ENCODE results near the gene TMEM187. TPM values are rescaled to one million over a fixed set of nuclear protein-coding genes. Genes with fewer than 3 reads are reported as not detected.

The TMEM187 gene
- total and polyA plus RNA-seq, 2 donors (not counting 1 experiment from before 2014, with no cell fraction given) = 5.5 to 6.4 TPM

DNA sequence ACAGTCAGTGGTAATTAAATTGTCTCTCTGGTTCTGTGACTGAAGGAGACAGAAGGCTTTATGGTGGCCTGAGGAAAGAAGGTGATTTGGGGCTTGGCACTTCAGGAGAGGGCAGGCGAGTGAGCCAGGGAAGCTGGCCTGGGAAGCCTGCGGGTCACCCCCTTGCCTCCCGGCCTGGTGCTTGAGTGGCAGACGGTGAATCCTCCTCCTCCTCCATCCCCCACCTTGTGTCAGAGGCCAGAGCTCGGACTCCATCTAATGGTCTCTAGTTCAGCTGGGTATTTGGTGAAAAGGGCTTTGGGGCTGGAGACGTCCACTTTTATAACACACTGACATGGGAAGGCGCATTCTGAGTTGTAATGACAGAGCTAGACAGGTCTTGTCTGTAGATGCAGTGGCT, 8.7 kb downstream of the TMEM187 start:
- 80% methylated on average over 1 of the region's 7 CpGs for WGBS (ENCODE audit: insufficient coverage)
- ATAC-seq (ENCODE audit: low read depth) = no peak
- peaks cover 46 to 63% of the 10 kb centered on the region in 2 donors for H3K4me1 ChIP-seq (ENCODE audit: control insufficient read depth in 2 of 2, insufficient read depth in 2 of 2, low read length in 2 of 2)
- DNase-seq = no peak
- intact Hi-C loops (cut with micrococcal nuclease) = no loop called here
- H3K4me2 ChIP-seq (replicated peaks; ENCODE audit: low read depth, low read length, poor library complexity, severe bottlenecking) = peak overlapping the region; percentile 65
- peak overlapping the region in 2 of 5 experiments; percentile 9 to 24 for H3K4me3 ChIP-seq (ENCODE audit: control extremely low read depth in 1 of 5, extremely low read depth in 1 of 5, insufficient read depth in 1 of 5, low read depth in 2 of 5, low read length in 4 of 5)
- TF ChIP-seq, protein P1, sequence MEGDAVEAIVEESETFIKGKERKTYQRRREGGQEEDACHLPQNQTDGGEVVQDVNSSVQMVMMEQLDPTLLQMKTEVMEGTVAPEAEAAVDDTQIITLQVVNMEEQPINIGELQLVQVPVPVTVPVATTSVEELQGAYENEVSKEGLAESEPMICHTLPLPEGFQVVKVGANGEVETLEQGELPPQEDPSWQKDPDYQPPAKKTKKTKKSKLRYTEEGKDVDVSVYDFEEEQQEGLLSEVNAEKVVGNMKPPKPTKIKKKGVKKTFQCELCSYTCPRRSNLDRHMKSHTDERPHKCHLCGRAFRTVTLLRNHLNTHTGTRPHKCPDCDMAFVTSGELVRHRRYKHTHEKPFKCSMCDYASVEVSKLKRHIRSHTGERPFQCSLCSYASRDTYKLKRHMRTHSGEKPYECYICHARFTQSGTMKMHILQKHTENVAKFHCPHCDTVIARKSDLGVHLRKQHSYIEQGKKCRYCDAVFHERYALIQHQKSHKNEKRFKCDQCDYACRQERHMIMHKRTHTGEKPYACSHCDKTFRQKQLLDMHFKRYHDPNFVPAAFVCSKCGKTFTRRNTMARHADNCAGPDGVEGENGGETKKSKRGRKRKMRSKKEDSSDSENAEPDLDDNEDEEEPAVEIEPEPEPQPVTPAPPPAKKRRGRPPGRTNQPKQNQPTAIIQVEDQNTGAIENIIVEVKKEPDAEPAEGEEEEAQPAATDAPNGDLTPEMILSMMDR (IDR thresholded peaks at IDR 0.05) = no peak
- TF ChIP-seq EZH2 (IDR thresholded peaks at IDR 0.05; ENCODE audit: borderline replicate concordance, insufficient read depth, low read depth, low read length, poor library complexity, severe bottlenecking) = no peak
- peak overlapping the region; percentile 69 to 78 for H3K27ac ChIP-seq (ENCODE audit: low read length in 2 of 2)
- peaks cover 50% of the 10 kb centered on the region for H3K4me1 Mint-ChIP-seq
- no peaks in the 10 kb centered on the region for H3K27me3 Mint-ChIP-seq
- H3K27me3 ChIP-seq (replicated peaks in 1 of 4; ENCODE audit: control extremely low read depth in 1 of 4, control insufficient read depth in 3 of 4, insufficient read depth in 4 of 4, low read length in 3 of 4) = no peaks in the 10 kb centered on the region
- no peaks in the 10 kb centered on the region for H3K9me3 Mint-ChIP-seq (ENCODE audit: insufficient read depth)
- H3K27ac Mint-ChIP-seq = peak overlapping the region; percentile 97
- H3K9me3 ChIP-seq (ENCODE audit: control extremely low read depth in 1 of 3, control insufficient read depth in 2 of 3, insufficient read depth in 1 of 3, low read length in 2 of 3) = peaks cover 0 to 4% (median 0%) of the 10 kb centered on the region in 3 donors
- ChIA-PET POLR2A (interaction anchor here (0.8 to 1.8 kb wide), 3 partner anchors 13 to 28 kb away, joined by 3 to 8 read pairs (median 4); no protein-coding TSS in a partner anchor), CTCF (interaction anchor here (1.5 to 3.0 kb wide), 3 partner anchors 12 to 32 kb away, joined by 6 to 21 read pairs (median 7); no protein-coding TSS in a partner anchor)
- peak overlapping the region; percentile 59 for H2AFZ ChIP-seq (ENCODE audit: insufficient read depth, low read depth, low read length, poor library complexity, severe bottlenecking)
- H4K20me1 ChIP-seq (ENCODE audit: control insufficient read depth, insufficient read depth, low read length, poor library complexity, severe bottlenecking) = no peaks in the 10 kb centered on the region
- H3K36me3 ChIP-seq (replicated peaks in 1 of 2; ENCODE audit: control extremely low read depth in 1 of 2, control insufficient read depth in 1 of 2, extremely low read depth in 1 of 2, insufficient read depth in 2 of 2, low read length in 1 of 2) = no peaks in the 10 kb centered on the region
- H3K4me3 Mint-ChIP-seq = peak overlapping the region; percentile 83
- H3K9ac ChIP-seq (ENCODE audit: low read length) = peak overlapping the region; percentile 43
- no peaks in the 10 kb centered on the region for H3K79me2 ChIP-seq (ENCODE audit: control insufficient read depth, insufficient read depth, low read length)

DNA sequence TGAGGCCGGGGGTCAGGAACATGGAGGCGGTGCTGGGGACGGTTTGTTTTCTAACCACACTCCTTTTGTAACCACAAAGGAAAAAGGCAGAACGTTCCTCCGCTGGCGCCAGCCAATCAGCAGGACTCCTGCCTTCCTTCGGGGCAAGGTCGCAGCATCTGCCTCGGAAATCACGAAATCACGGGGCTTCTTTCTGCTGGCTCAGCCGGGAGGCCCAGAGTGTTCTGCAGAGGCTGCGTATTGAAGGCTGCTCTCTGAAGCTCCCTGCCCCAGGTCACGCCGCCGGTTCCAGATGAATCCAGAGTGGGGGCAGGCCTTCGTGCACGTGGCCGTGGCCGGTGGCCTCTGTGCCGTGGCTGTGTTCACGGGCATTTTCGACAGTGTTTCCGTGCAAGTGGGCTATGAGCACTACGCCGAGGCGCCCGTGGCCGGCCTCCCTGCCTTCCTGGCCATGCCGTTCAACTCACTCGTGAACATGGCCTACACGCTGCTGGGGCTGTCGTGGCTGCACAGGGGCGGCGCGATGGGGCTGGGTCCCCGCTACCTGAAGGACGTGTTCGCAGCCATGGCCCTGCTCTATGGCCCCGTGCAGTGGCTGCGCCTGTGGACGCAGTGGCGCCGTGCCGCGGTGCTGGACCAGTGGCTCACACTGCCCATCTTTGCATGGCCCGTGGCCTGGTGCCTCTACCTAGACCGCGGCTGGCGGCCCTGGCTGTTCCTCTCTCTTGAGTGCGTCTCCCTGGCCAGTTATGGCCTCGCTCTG, 9.4 kb downstream of the TMEM187 start:
- Mint-ChIP-seq H3K27me3 (no peaks in the 10 kb centered on the region), H3K27ac (peak overlapping the region; percentile 97), H3K4me1 (peaks cover 50% of the 10 kb centered on the region), H3K9me3 (ENCODE audit: insufficient read depth) (no peaks in the 10 kb centered on the region), H3K4me3 (peak overlapping the region; percentile 83)
- Histone ChIP-seq H3K4me1 (ENCODE audit: control insufficient read depth in 2 of 2, insufficient read depth in 2 of 2, low read length in 2 of 2) (peaks cover 46 to 67% of the 10 kb centered on the region in 2 donors), H3K79me2 (ENCODE audit: control insufficient read depth, insufficient read depth, low read length) (no peaks in the 10 kb centered on the region), H3K27ac (ENCODE audit: low read length in 2 of 2) (peak overlapping the region; percentile 69 to 78), H3K9me3 (ENCODE audit: control extremely low read depth in 1 of 3, control insufficient read depth in 2 of 3, insufficient read depth in 1 of 3, low read length in 2 of 3) (peaks cover 0 to 4% (median 0%) of the 10 kb centered on the region in 3 donors), H2AFZ (ENCODE audit: insufficient read depth, low read depth, low read length, poor library complexity, severe bottlenecking) (peak overlapping the region; percentile 59), H3K27me3 (replicated peaks in 1 of 4; ENCODE audit: control extremely low read depth in 1 of 4, control insufficient read depth in 3 of 4, insufficient read depth in 4 of 4, low read length in 3 of 4) (no peaks in the 10 kb centered on the region), H3K4me2 (replicated peaks; ENCODE audit: low read depth, low read length, poor library complexity, severe bottlenecking) (peak overlapping the region; percentile 65), H3K36me3 (replicated peaks in 1 of 2; ENCODE audit: control extremely low read depth in 1 of 2, control insufficient read depth in 1 of 2, extremely low read depth in 1 of 2, insufficient read depth in 2 of 2, low read length in 1 of 2) (no peaks in the 10 kb centered on the region), H4K20me1 (ENCODE audit: control insufficient read depth, insufficient read depth, low read length, poor library complexity, severe bottlenecking) (no peaks in the 10 kb centered on the region), H3K9ac (ENCODE audit: low read length) (peak overlapping the region; percentile 43), H3K4me3 (ENCODE audit: control extremely low read depth in 1 of 5, extremely low read depth in 1 of 5, insufficient read depth in 1 of 5, low read depth in 2 of 5, low read length in 4 of 5) (peak overlapping the region in 2 of 5 experiments; percentile 9 to 24)
- 55% methylated on average over 46 of the region's 52 CpGs for WGBS (ENCODE audit: insufficient coverage)
- no peak for TF ChIP-seq EZH2 (IDR thresholded peaks at IDR 0.05; ENCODE audit: borderline replicate concordance, insufficient read depth, low read depth, low read length, poor library complexity, severe bottlenecking)
- TF ChIP-seq, protein P1 (IDR thresholded peaks at IDR 0.05) = no peak
- CTCF ChIA-PET = interaction anchor here (1.5 to 3.0 kb wide), 2 partner anchors 13 to 32 kb away, joined by 6 to 21 read pairs; no protein-coding TSS in a partner anchor
- POLR2A ChIA-PET = interaction anchor here (0.8 to 1.8 kb wide), 3 partner anchors 13 to 27 kb away, joined by 3 to 8 read pairs (median 4); no protein-coding TSS in a partner anchor
- peak; percentile 39 for DNase-seq
- ATAC-seq (ENCODE audit: low read depth) = no peak
- intact Hi-C loops (cut with micrococcal nuclease) = no loop called here
